GM12878 (cell line): ENCODE results near the gene BCAT1. TPM values are rescaled to one million over a fixed set of nuclear protein-coding genes. Genes with fewer than 3 reads are reported as not detected.

Experiments
- ATAC-seq: fragments of 200-7000 bp; cut with Tn5 transposase; 3 replicates; pipeline ENCODE4 v1.9.1; 2020; ENCODE audit warnings: mild to moderate bottlenecking, moderate library complexity
- BruUV-seq: library from RNA; stranded (reverse); fragments of 400-500 nt; replicated peaks from 2 replicates; lab custom pipeline; 2021; lab: Mats Ljungman, UMichigan
- CTCF ChIA-PET: fragments of 300-600 bp; sonication (Branson Sonifier 250); formaldehyde crosslinking; extraction: SDS; loops from one replicate; lab custom pipeline; 2021; ENCODE audit warnings: inconsistent platforms; lab: Yijun Ruan, JAX
- POLR2A ChIA-PET: fragments of 350-600 bp; formaldehyde crosslinking; extraction: SDS; loops from one replicate; lab custom pipeline; 2021; ENCODE audit warnings: inconsistent platforms; lab: Charles Lee
- RAD21 ChIA-PET: fragments of 300-600 bp; sonication (Branson Sonifier 250); formaldehyde crosslinking; loops from one replicate; lab custom pipeline; 2023; ENCODE audit warnings: antibody characterized with exemption; ENCODE audit not compliant: unreplicated experiment; lab: Charles Lee
- SMC1A ChIA-PET: fragments of 300-600 bp; sonication (Branson Sonifier 250); formaldehyde crosslinking; loops from one replicate; lab custom pipeline; 2023; ENCODE audit not compliant: unreplicated experiment, uncharacterized antibody; lab: Charles Lee
- DNase-seq: peaks from one replicate; pipeline ENCODE4 v3.0.0-alpha.2; 2011; ENCODE audit warnings: low read depth, low spot score
- FAIRE-seq: peaks from 3 replicates; lab custom pipeline; 2011; peaks lifted over from hg19 to GRCh38; lab: Jason Lieb, UNC
- H2AFZ ChIP-seq: 2 replicates; pipeline ENCODE4 v1.6.0; 2011; ENCODE audit warnings: low read depth, low read length, control low read depth; ENCODE audit not compliant: control insufficient read depth
- H3K27ac ChIP-seq: 2 replicates; pipeline ENCODE4 v1.5.1; 2011; ENCODE audit warnings: control low read depth; ENCODE audit not compliant: control insufficient read depth, insufficient read depth
- H3K27me3 ChIP-seq, 2 experiments: replicated peaks in 1 of 2; 2 replicates each; pipeline versions ENCODE4 v1.6.0 to v1.6.1; 2011; ENCODE audit warnings: low read length in 1 of 2; ENCODE audit not compliant: control insufficient read depth in 2 of 2, insufficient read depth in 2 of 2
- H3K36me3 ChIP-seq, 2 experiments: 2 replicates each; pipeline ENCODE4 v1.5.1; 2011; ENCODE audit warnings: low read length in 1 of 2; ENCODE audit not compliant: control insufficient read depth in 2 of 2, insufficient read depth in 2 of 2
- H3K4me1 ChIP-seq: 2 replicates; pipeline ENCODE4 v1.6.1; 2011; ENCODE audit warnings: mild to moderate bottlenecking, low read length, moderate library complexity, mixed read lengths; ENCODE audit not compliant: control insufficient read depth, insufficient read depth
- H3K4me2 ChIP-seq: 2 replicates; pipeline ENCODE4 v1.6.0; 2011; ENCODE audit warnings: control low read depth; ENCODE audit not compliant: control insufficient read depth, insufficient read depth
- H3K4me3 ChIP-seq: fragments of 200-600 bp; sonication (generic); 2 replicates; pipeline ENCODE4 v1.5.1; 2016
- H3K79me2 ChIP-seq: 2 replicates; pipeline ENCODE4 v1.6.0; 2011; ENCODE audit warnings: low read length; ENCODE audit not compliant: control insufficient read depth, insufficient read depth
- H3K9ac ChIP-seq: 2 replicates; pipeline ENCODE4 v1.8.0; 2011; ENCODE audit warnings: low read length, control low read depth, mixed read lengths; ENCODE audit not compliant: control insufficient read depth, insufficient read depth
- H3K9me3 ChIP-seq: replicated peaks from 3 replicates; pipeline ENCODE4 v1.5.1; 2011; ENCODE audit warnings: mild to moderate bottlenecking, low read length; ENCODE audit not compliant: control insufficient read depth, insufficient read depth
- H4K20me1 ChIP-seq: 2 replicates; pipeline ENCODE4 v1.6.0; 2011; ENCODE audit not compliant: control insufficient read depth, insufficient read depth
- EP300 ChIP-seq, 2 experiments: fragments of 150-350 bp in 1 of 2; IDR thresholded peaks; 2 replicates each; pipeline ENCODE4 v1.6.1; 2011 to 2012; ENCODE audit warnings: low read depth in 2 of 2, low read length in 2 of 2, borderline replicate concordance in 1 of 2, improper control_type of control experiment in 1 of 2, inconsistent platforms in 1 of 2; ENCODE audit not compliant: control insufficient read depth in 1 of 2
- GATAD2B ChIP-seq: fragments of 450-650 bp; conservative IDR thresholded peaks from 2 replicates; pipeline ENCODE4 v1.6.1; 2017; ENCODE audit warnings: low read depth, mild to moderate bottlenecking, moderate library complexity
- HDGF ChIP-seq: fragments of 450-650 bp; IDR thresholded peaks from 2 replicates; pipeline ENCODE4 v1.6.1; 2016; ENCODE audit warnings: antibody characterized with exemption
- RCOR1 ChIP-seq: conservative IDR thresholded peaks from 2 replicates; pipeline ENCODE4 v1.6.1; 2012; ENCODE audit warnings: low read depth, low read length, improper control_type of control experiment
- SIX5 ChIP-seq: IDR thresholded peaks from 2 replicates; pipeline ENCODE4 v1.6.1; 2011; ENCODE audit warnings: mild to moderate bottlenecking, low read depth, low read length, moderate library complexity; ENCODE audit not compliant: severe bottlenecking
- SP1 ChIP-seq: IDR thresholded peaks from one replicate; pipeline ENCODE4 v1.6.1; 2011; ENCODE audit warnings: low read depth, low read length
- STAT3 ChIP-seq: IDR thresholded peaks from 2 replicates; pipeline ENCODE4 v1.6.1; 2011; ENCODE audit warnings: low read depth, low read length, improper control_type of control experiment
- WGBS: methylation state at CpG from one replicate; pipeline ENCODE4 v1.1.6; 2016; ENCODE audit warnings: low lambda C conversion rate; ENCODE audit not compliant: insufficient replicate concordance, insufficient coverage; ENCODE audit errors: missing lambda C conversion rate; 5-methylcytosine and 5-hydroxymethylcytosine counted together
- in situ Hi-C: fragments of 300-500 bp; cut with MboI; formaldehyde crosslinking; loops from 9 replicates; pipeline ENCODE4 v1.14.3; 2018; ENCODE audit warnings: mixed read lengths
- intact Hi-C: fragments of 100-400 bp; cut with micrococcal nuclease; formaldehyde crosslinking; loops from one replicate; pipeline ENCODE4 v1.14.2; 2022; ENCODE audit not compliant: unreplicated experiment
- polyA plus RNA-seq, 11 experiments: library from polyadenylated mRNA; depleted of rRNA in 4 of 11; unstranded in 6 of 11; stranded (reverse) in 5 of 11; fragments of >200 nt; fragmentation: Nextera tagmentation in 4 of 11; fragmentation: Illumina TruSeq in 1 of 11; extraction: Ambion mirVana in 4 of 11; extraction: Trizol in 1 of 11; gene quantifications; 1 replicate in 1 of 11; 2 replicates in 10 of 11; pipeline versions ENCODE4 v1.2.1 to v1.2.3, GENCODE V29; 2011 to 2016; ENCODE audit warnings: inconsistent platforms in 2 of 11, missing spikeins in 2 of 11, low read depth in 1 of 11
- total RNA-seq, 4 experiments: library from RNA; depleted of rRNA in 3 of 4; stranded (reverse); fragments of >200 nt in 3 of 4; fragmentation: Illumina TruSeq in 1 of 4; extraction: Trizol in 1 of 4; gene quantifications; 2 replicates each; pipeline versions ENCODE4 v1.2.1 to v1.2.3, GENCODE V29; 2013 to 2021
- TF ChIP-seq, protein P1 (sequence below): fragments of 450-650 bp; IDR thresholded peaks from 2 replicates; pipeline ENCODE4 v1.6.1; 2017; ENCODE audit warnings: mild to moderate bottlenecking, moderate library complexity

BCAT1 gene
- total and polyA plus RNA-seq, 10 of the 15 experiments (the other 5 are each of a cell fraction or from before 2014, with no cell fraction given), result 26.2 to 187 (median 81.9) TPM

- intact Hi-C loops (no loop called here), in situ Hi-C loops (no loop called here)
- H3K4me2 ChIP-seq, result no peak overlapping the region
- peaks cover 41% of the 10 kb centered on the region for H3K4me1 ChIP-seq
- H3K27me3 ChIP-seq, result no peaks in the 10 kb centered on the region
- H3K27ac ChIP-seq, result no peak overlapping the region
- FAIRE-seq (no peak), ATAC-seq (no peak), DNase-seq (no peak)
- H4K20me1 ChIP-seq, result no peaks in the 10 kb centered on the region
- H3K4me3 ChIP-seq, result no peak overlapping the region
- RAD21 ChIA-PET, result interaction anchor here (1.1 kb wide), 1 partner anchor 178 kb away, joined by 3 read pairs; no protein-coding TSS in a partner anchor
- POLR2A ChIA-PET, result no interaction called here
- H3K36me3 ChIP-seq, result no peaks in the 10 kb centered on the region; a peak in 2 of 4 replicates
- TF ChIP-seq RCOR1, result no peak
- no peak for TF ChIP-seq SIX5
- TF ChIP-seq STAT3, result no peak
- no peak for TF ChIP-seq SP1
- no peak for TF ChIP-seq HDGF
- H3K9ac ChIP-seq, result no peak overlapping the region
- no peaks in the 10 kb centered on the region for H3K79me2 ChIP-seq
- 35% methylated on average over 1 of the region's 1 CpG for WGBS
- CTCF ChIA-PET, result interaction anchor here (1.2 to 1.5 kb wide), 2 partner anchors 15 to 19 kb away, joined by 4 read pairs; no protein-coding TSS in a partner anchor
- SMC1A ChIA-PET, result interaction anchor here (1.1 to 1.6 kb wide), 3 partner anchors 16 to 32 kb away, joined by 4 to 7 read pairs (median 4); no protein-coding TSS in a partner anchor
- BruUV-seq, result no TSS peak
- no peaks in the 10 kb centered on the region for H3K9me3 ChIP-seq
- H2AFZ ChIP-seq, result no peak overlapping the region
These were observed 130.6 kb downstream of the BCAT1 start for GRCh38 chr12:24818351-24818750.

DNA sequence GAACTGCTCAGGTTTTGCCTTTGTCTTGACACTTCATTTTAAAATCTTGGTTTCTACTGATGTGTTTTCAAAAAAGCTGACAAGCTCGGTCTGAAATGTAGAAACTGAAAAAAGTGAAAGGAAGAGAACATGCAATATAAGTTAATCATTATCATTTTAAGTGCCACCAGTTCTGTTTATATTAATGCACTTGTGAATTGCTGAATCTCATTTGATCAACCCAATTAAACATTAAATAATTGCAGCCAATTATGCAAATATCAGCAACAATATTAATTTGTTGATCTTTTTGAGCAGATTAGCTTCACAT, 133.8 kb downstream of the BCAT1 start:
- Histone ChIP-seq H3K79me2 (no peaks in the 10 kb centered on the region), H3K4me2 (peak overlapping the region; percentile 68), H2AFZ (peak overlapping the region; percentile 46; the same call in 1 of the 2 replicates), H3K9me3 (no peaks in the 10 kb centered on the region), H3K9ac (peak overlapping the region; percentile 32; the same call in 1 of the 2 replicates), H3K27me3 (no peaks in the 10 kb centered on the region), H3K27ac (peak overlapping the region; percentile 63), H3K4me1 (peaks cover 17% of the 10 kb centered on the region), H3K4me3 (peak overlapping the region; percentile 46; the same call in 1 of the 2 replicates), H3K36me3 (no peaks in the 10 kb centered on the region; a peak in 2 of 4 replicates), H4K20me1 (no peaks in the 10 kb centered on the region)
- RAD21 ChIA-PET, result interaction anchor here (0.5 to 2.7 kb wide), 4 partner anchors 24 to 136 kb away, joined by 4 to 29 read pairs (median 6); no protein-coding TSS in a partner anchor
- peak; percentile 36 for ATAC-seq
- in situ Hi-C loops, result no loop called here
- SMC1A ChIA-PET, result interaction anchor here (1.2 to 2.3 kb wide), 9 partner anchors 11 to 33 kb away, joined by 3 to 26 read pairs (median 7); no protein-coding TSS in a partner anchor
- POLR2A ChIA-PET, result interaction anchor here (1.1 to 1.2 kb wide), 3 partner anchors 26 to 134 kb away, joined by 4 to 5 read pairs (median 4); partner anchors contain the start of gene BCAT1
- no peak for DNase-seq
- TF ChIP-seq EP300 (IDR thresholded peaks at IDR 0.05; ENCODE audit: borderline replicate concordance in 1 of 2, control insufficient read depth in 1 of 2, low read depth in 2 of 2, low read length in 2 of 2) (0 out of 4 replicates have a peak, but pooled peaks of 1 of the 2 experiments have one; percentile 15), GATAD2B (no peak)
- TF ChIP-seq, protein P1, sequence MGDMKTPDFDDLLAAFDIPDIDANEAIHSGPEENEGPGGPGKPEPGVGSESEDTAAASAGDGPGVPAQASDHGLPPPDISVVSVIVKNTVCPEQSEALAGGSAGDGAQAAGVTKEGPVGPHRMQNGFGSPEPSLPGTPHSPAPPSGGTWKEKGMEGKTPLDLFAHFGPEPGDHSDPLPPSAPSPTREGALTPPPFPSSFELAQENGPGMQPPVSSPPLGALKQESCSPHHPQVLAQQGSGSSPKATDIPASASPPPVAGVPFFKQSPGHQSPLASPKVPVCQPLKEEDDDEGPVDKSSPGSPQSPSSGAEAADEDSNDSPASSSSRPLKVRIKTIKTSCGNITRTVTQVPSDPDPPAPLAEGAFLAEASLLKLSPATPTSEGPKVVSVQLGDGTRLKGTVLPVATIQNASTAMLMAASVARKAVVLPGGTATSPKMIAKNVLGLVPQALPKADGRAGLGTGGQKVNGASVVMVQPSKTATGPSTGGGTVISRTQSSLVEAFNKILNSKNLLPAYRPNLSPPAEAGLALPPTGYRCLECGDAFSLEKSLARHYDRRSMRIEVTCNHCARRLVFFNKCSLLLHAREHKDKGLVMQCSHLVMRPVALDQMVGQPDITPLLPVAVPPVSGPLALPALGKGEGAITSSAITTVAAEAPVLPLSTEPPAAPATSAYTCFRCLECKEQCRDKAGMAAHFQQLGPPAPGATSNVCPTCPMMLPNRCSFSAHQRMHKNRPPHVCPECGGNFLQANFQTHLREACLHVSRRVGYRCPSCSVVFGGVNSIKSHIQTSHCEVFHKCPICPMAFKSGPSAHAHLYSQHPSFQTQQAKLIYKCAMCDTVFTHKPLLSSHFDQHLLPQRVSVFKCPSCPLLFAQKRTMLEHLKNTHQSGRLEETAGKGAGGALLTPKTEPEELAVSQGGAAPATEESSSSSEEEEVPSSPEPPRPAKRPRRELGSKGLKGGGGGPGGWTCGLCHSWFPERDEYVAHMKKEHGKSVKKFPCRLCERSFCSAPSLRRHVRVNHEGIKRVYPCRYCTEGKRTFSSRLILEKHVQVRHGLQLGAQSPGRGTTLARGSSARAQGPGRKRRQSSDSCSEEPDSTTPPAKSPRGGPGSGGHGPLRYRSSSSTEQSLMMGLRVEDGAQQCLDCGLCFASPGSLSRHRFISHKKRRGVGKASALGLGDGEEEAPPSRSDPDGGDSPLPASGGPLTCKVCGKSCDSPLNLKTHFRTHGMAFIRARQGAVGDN, result 0 out of 2 replicates have a peak, but pooled peaks have one; percentile 13
- BruUV-seq, result no TSS peak
- FAIRE-seq, result no peak
- intact Hi-C loops, result loop anchor here (2.0 kb wide), 1 partner anchor 16 kb away; no protein-coding TSS in a partner anchor
- CTCF ChIA-PET, result interaction anchor here (1.1 to 4.0 kb wide), 5 partner anchors 12 to 38 kb away, joined by 3 to 14 read pairs (median 4); no protein-coding TSS in a partner anchor
- WGBS, result 0% methylated on average over 1 of the region's 1 CpG
